ENCODE results near the gene AKAP7.
A peak's percentile ranks its signal among the peaks of the same experiment; 100 is the strongest.

The AKAP7 gene

GRCh38 chr6:131169613-131170012, 34.3 kb downstream of the AKAP7 start:
- no peak for DNase-seq (ENCODE audit: extremely low read depth, insufficient read length)
- H3K27me3 ChIP-seq (replicated peaks; ENCODE audit: control insufficient read depth, insufficient read depth, low read length): no peaks in the 10 kb centered on the region
- H3K36me3 ChIP-seq (ENCODE audit: control insufficient read depth, insufficient read depth, low read length): no peaks in the 10 kb centered on the region
- no peak overlapping the region for H3K4me3 ChIP-seq (replicated peaks; ENCODE audit: low read depth, low read length)
- TF ChIP-seq CTCF (IDR thresholded peaks at IDR 0.05; ENCODE audit: insufficient read depth, low read length, poor library complexity, severe bottlenecking): no peak

GRCh38 chr6:131172222-131172621, 37.0 kb downstream of the AKAP7 start:
- TF ChIP-seq CTCF (IDR thresholded peaks at IDR 0.05; ENCODE audit: insufficient read depth, low read length, poor library complexity, severe bottlenecking): no peak
- Histone ChIP-seq H3K4me3 (replicated peaks; ENCODE audit: low read depth, low read length) (no peak overlapping the region), H3K27me3 (replicated peaks; ENCODE audit: control insufficient read depth, insufficient read depth, low read length) (no peaks in the 10 kb centered on the region), H3K36me3 (ENCODE audit: control insufficient read depth, insufficient read depth, low read length) (no peaks in the 10 kb centered on the region)
- no peak for DNase-seq (ENCODE audit: extremely low read depth, insufficient read length)

GRCh38 chr6:131173680-131174079, 38.4 kb downstream of the AKAP7 start:
- H3K27me3 ChIP-seq (replicated peaks; ENCODE audit: control insufficient read depth, insufficient read depth, low read length): no peaks in the 10 kb centered on the region
- no peaks in the 10 kb centered on the region for H3K36me3 ChIP-seq (ENCODE audit: control insufficient read depth, insufficient read depth, low read length)
- no peak overlapping the region for H3K4me3 ChIP-seq (replicated peaks; ENCODE audit: low read depth, low read length)
- no peak for TF ChIP-seq CTCF (IDR thresholded peaks at IDR 0.05; ENCODE audit: insufficient read depth, low read length, poor library complexity, severe bottlenecking)
- no peak for DNase-seq (ENCODE audit: extremely low read depth, insufficient read length)

GRCh38 chr6:131175564-131175963, 40.3 kb downstream of the AKAP7 start:
- no peak for DNase-seq (ENCODE audit: extremely low read depth, insufficient read length)
- H3K36me3 ChIP-seq (ENCODE audit: control insufficient read depth, insufficient read depth, low read length): no peaks in the 10 kb centered on the region
- TF ChIP-seq CTCF (IDR thresholded peaks at IDR 0.05; ENCODE audit: insufficient read depth, low read length, poor library complexity, severe bottlenecking): no peak

GRCh38 chr6:131177996-131178395, 42.7 kb downstream of the AKAP7 start:
- TF ChIP-seq CTCF (IDR thresholded peaks at IDR 0.05; ENCODE audit: insufficient read depth, low read length, poor library complexity, severe bottlenecking): no peak
- no peak for DNase-seq (ENCODE audit: extremely low read depth, insufficient read length)

More at GRCh38 chr6:131175564-131175963, 40.3 kb downstream of the AKAP7 start:
- H3K27me3 ChIP-seq (replicated peaks; ENCODE audit: control insufficient read depth, insufficient read depth, low read length): no peaks in the 10 kb centered on the region
- no peak overlapping the region for H3K4me3 ChIP-seq (replicated peaks; ENCODE audit: low read depth, low read length)

GRCh38 chr6:131182991-131183425, 47.7 kb downstream of the AKAP7 start:
- no peak overlapping the region for H3K4me3 ChIP-seq (replicated peaks; ENCODE audit: low read depth, low read length)
- H3K27me3 ChIP-seq (replicated peaks; ENCODE audit: control insufficient read depth, insufficient read depth, low read length): no peaks in the 10 kb centered on the region
- peak; percentile 25 for DNase-seq (ENCODE audit: extremely low read depth, insufficient read length)
- TF ChIP-seq CTCF (IDR thresholded peaks at IDR 0.05; ENCODE audit: insufficient read depth, low read length, poor library complexity, severe bottlenecking): peak; percentile 48
- H3K36me3 ChIP-seq (ENCODE audit: control insufficient read depth, insufficient read depth, low read length): no peaks in the 10 kb centered on the region

More at GRCh38 chr6:131177996-131178395, 42.7 kb downstream of the AKAP7 start:
- Histone ChIP-seq H3K36me3 (ENCODE audit: control insufficient read depth, insufficient read depth, low read length) (no peaks in the 10 kb centered on the region), H3K27me3 (replicated peaks; ENCODE audit: control insufficient read depth, insufficient read depth, low read length) (no peaks in the 10 kb centered on the region), H3K4me3 (replicated peaks; ENCODE audit: low read depth, low read length) (no peak overlapping the region)
